IMR-90 (cell line): ENCODE measurements around the gene GABRB1.

Experiments used
- CEBPB ChIP-seq: IDR thresholded peaks from 2 replicates; pipeline ENCODE4 v1.6.1; 2012; ENCODE audit warnings: low read depth, low read length, improper control_type of control experiment
- CTCF ChIP-seq: conservative IDR thresholded peaks from 2 replicates; pipeline ENCODE4 v1.5.1; 2012; ENCODE audit warnings: mild to moderate bottlenecking, low read depth, low read length, improper control_type of control experiment
- ELK1 ChIP-seq: fragments of 150-350 bp; IDR thresholded peaks from 2 replicates; pipeline ENCODE4 v1.6.1; 2016; ENCODE audit warnings: low read depth, mild to moderate bottlenecking, low read length, moderate library complexity, borderline replicate concordance
- MAFK ChIP-seq: IDR thresholded peaks from 2 replicates; pipeline ENCODE4 v1.6.1; 2012; ENCODE audit warnings: low read depth, low read length, improper control_type of control experiment
- MXI1 ChIP-seq: IDR thresholded peaks from 2 replicates; pipeline ENCODE4 v1.6.1; 2012; ENCODE audit warnings: low read depth, mild to moderate bottlenecking, low read length, moderate library complexity, borderline replicate concordance
- NFE2L2 ChIP-seq: fragments of 150-350 bp; IDR thresholded peaks from 2 replicates; pipeline ENCODE4 v1.6.1; 2016; ENCODE audit warnings: low read depth, mild to moderate bottlenecking, low read length
- POLR2A ChIP-seq: IDR thresholded peaks from 2 replicates; pipeline ENCODE4 v1.6.1; 2012; ENCODE audit warnings: mild to moderate bottlenecking, low read depth, low read length
- RCOR1 ChIP-seq: IDR thresholded peaks from 2 replicates; pipeline ENCODE4 v1.6.1; 2012; ENCODE audit warnings: mild to moderate bottlenecking, low read length, improper control_type of control experiment; ENCODE audit not compliant: insufficient replicate concordance
- RFX5 ChIP-seq: IDR thresholded peaks from 2 replicates; pipeline ENCODE4 v1.8.0; 2012; ENCODE audit warnings: low read depth, mild to moderate bottlenecking, low read length, moderate library complexity
- USF2 ChIP-seq: fragments of 150-350 bp; IDR thresholded peaks from 2 replicates; pipeline ENCODE4 v1.6.1; 2017; ENCODE audit warnings: mild to moderate bottlenecking, antibody characterized with exemption, low read length, low read depth

- TF ChIP-seq CTCF (no peak), POLR2A (no peak), MXI1 (no peak), USF2 (no peak), RCOR1 (no peak), NFE2L2 (no peak), MAFK (no peak), ELK1 (no peak), RFX5 (no peak), CEBPB (no peak)
Observed at GRCh38 chr4:47224361-47224760, 193.0 kb downstream of the GABRB1 start.
